PC-9 (cell line): ENCODE measurements around the gene GRK2. TPM values are rescaled to one million over a fixed set of nuclear protein-coding genes. Genes with fewer than 3 reads are reported as not detected.

Experiments
- BruUV-seq: library from RNA; stranded (reverse); fragments of 400-500 nt; replicated peaks from 2 replicates; lab custom pipeline; 2021; lab: Mats Ljungman, UMichigan
- CTCF ChIA-PET: fragments of 300-600 bp; sonication (Branson Sonifier 250); formaldehyde crosslinking; loops from one replicate; lab custom pipeline; 2022; ENCODE audit warnings: antibody characterized with exemption; lab: Charles Lee
- POLR2A ChIA-PET: fragments of 300-600 bp; sonication (Branson Sonifier 250); formaldehyde crosslinking; loops from one replicate; lab custom pipeline; 2022; ENCODE audit warnings: antibody characterized with exemption; ENCODE audit not compliant: unreplicated experiment; lab: Charles Lee
- DNase-seq, 2 experiments: peaks; one replicate each; pipeline versions ENCODE4 v3.0.0 to v3.0.0-alpha.2; 2015 to 2022; ENCODE audit warnings: mixed read lengths in 1 of 2
- H2AFZ ChIP-seq: fragments of 200-600 bp; sonication (generic); 2 replicates; pipeline ENCODE4 v1.8.1; 2017; ENCODE audit warnings: antibody characterized with exemption
- H3F3A ChIP-seq: fragments of 200-600 bp; sonication (generic); 2 replicates; pipeline ENCODE4 v1.8.1; 2017; ENCODE audit warnings: antibody characterized with exemption, mild to moderate bottlenecking, low read depth; ENCODE audit not compliant: insufficient read depth
- H3K27ac ChIP-seq: fragments of 200-600 bp; sonication (generic); 2 replicates; pipeline ENCODE4 v1.6.1; 2016; ENCODE audit warnings: mixed run types
- H3K27me3 ChIP-seq: fragments of 200-600 bp; sonication (generic); 2 replicates; pipeline ENCODE4 v1.6.1; 2016; ENCODE audit warnings: low read depth, mixed run types; ENCODE audit not compliant: insufficient read depth
- H3K36me3 ChIP-seq: fragments of 200-600 bp; sonication (generic); 2 replicates; pipeline ENCODE4 v1.6.1; 2016; ENCODE audit warnings: low read depth, mixed run types
- H3K4me1 ChIP-seq: fragments of 200-600 bp; sonication (generic); replicated peaks from 2 replicates; pipeline ENCODE4 v1.6.1; 2016; ENCODE audit warnings: mixed run types; ENCODE audit not compliant: insufficient read depth
- H3K4me2 ChIP-seq: fragments of 200-600 bp; sonication (generic); 2 replicates; pipeline ENCODE4 v1.6.1; 2017; ENCODE audit warnings: mixed run types
- H3K4me3 ChIP-seq: fragments of 200-600 bp; sonication (generic); 2 replicates; pipeline ENCODE4 v1.6.1; 2016; ENCODE audit warnings: mixed run types
- H3K79me2 ChIP-seq: fragments of 200-600 bp; sonication (generic); 2 replicates; pipeline ENCODE4 v1.6.1; 2017; ENCODE audit warnings: low read depth, mixed run types
- H3K9me2 ChIP-seq: fragments of 200-600 bp; sonication (generic); 2 replicates; pipeline ENCODE4 v1.8.1; 2017; ENCODE audit warnings: mild to moderate bottlenecking; ENCODE audit not compliant: insufficient read depth
- H3K9me3 ChIP-seq: fragments of 200-600 bp; sonication (generic); 2 replicates; pipeline ENCODE4 v1.8.1; 2016; ENCODE audit warnings: low read depth; ENCODE audit not compliant: insufficient read depth
- H4K20me1 ChIP-seq: fragments of 200-600 bp; sonication (generic); 2 replicates; pipeline ENCODE4 v1.8.1; 2017; ENCODE audit not compliant: insufficient read depth
- EZH2 ChIP-seq: fragments of 200-600 bp; sonication (generic); IDR thresholded peaks from 2 replicates; pipeline ENCODE4 v1.8.0; 2017; ENCODE audit warnings: antibody characterized with exemption, low read depth
- intact Hi-C: fragments of 100-400 bp; cut with micrococcal nuclease; formaldehyde crosslinking; loops from one replicate; pipeline ENCODE4 v1.10.0; 2022; ENCODE audit not compliant: unreplicated experiment
- total RNA-seq: library from RNA; stranded (reverse); gene quantifications from 2 replicates; pipeline ENCODE4 v1.2.3, GENCODE V29; 2021
- TF ChIP-seq, protein P1 (sequence below): fragments of 200-600 bp; sonication (generic); conservative IDR thresholded peaks from 2 replicates; pipeline ENCODE4 v1.6.1; 2017; ENCODE audit warnings: mixed run types, antibody characterized with exemption, mild to moderate bottlenecking, moderate library complexity

GRK2 gene
- total RNA-seq, 1 experiment from 2014 or later = 76.7 TPM

DNA sequence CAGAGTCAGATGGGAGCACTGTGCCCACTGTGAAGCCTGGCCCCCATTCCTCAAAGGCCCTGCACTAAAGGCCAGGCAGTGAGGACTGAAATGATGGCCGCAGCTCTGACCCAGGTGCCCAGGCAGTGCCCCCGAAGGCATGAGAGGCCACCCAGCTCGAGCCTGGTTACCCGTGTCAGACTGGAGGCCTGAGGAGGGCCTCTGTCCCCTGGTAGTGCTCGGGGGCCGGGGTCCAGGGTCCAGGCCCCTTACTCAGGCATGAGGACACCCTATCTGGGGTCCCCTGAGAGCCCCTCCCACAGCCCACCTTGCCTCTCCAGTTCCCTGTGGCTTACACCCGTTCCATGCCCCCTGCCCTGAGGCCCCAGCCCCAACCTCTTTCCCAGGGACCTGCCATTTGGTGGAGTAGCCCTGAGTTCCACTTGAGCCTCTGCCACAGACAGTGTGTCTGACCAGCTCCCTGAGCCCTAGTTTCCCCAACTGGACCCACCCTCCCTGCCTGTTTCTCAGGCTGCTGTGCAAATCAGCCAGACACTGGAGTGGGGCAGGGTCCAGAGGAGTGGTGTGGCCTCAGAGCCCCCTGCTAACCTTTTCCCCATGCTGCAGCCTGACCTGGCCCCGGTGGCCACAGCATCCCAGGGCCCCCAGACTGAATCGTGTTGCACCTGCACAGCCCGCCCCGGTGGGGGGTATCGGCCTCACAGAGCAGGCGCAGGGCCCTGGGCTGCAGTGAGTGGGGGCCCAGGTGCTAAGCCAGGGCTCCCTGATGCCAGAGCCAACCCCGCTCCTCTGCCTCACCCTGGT is 12.1 kb downstream of the GRK2 start:
- no peak overlapping the region for H3K27ac ChIP-seq
- H3K27me3 ChIP-seq = no peaks in the 10 kb centered on the region
- no peak for DNase-seq
- CTCF ChIA-PET = no interaction called here
- H3K4me2 ChIP-seq = no peak overlapping the region
- H3F3A ChIP-seq = peaks cover 5% of the 10 kb centered on the region; the same call in 1 of the 2 replicates
- H3K9me3 ChIP-seq = no peaks in the 10 kb centered on the region
- intact Hi-C loops = no loop called here
- no peak overlapping the region for H3K4me3 ChIP-seq
- peaks cover 8% of the 10 kb centered on the region; the same call in 1 of the 2 replicates for H3K36me3 ChIP-seq
- TF ChIP-seq, protein P1, sequence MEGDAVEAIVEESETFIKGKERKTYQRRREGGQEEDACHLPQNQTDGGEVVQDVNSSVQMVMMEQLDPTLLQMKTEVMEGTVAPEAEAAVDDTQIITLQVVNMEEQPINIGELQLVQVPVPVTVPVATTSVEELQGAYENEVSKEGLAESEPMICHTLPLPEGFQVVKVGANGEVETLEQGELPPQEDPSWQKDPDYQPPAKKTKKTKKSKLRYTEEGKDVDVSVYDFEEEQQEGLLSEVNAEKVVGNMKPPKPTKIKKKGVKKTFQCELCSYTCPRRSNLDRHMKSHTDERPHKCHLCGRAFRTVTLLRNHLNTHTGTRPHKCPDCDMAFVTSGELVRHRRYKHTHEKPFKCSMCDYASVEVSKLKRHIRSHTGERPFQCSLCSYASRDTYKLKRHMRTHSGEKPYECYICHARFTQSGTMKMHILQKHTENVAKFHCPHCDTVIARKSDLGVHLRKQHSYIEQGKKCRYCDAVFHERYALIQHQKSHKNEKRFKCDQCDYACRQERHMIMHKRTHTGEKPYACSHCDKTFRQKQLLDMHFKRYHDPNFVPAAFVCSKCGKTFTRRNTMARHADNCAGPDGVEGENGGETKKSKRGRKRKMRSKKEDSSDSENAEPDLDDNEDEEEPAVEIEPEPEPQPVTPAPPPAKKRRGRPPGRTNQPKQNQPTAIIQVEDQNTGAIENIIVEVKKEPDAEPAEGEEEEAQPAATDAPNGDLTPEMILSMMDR = no peak
- no peak for TF ChIP-seq EZH2
- POLR2A ChIA-PET = no interaction called here
- H3K4me1 ChIP-seq = no peaks in the 10 kb centered on the region
- H2AFZ ChIP-seq = no peak overlapping the region
- H3K79me2 ChIP-seq = peaks cover 39% of the 10 kb centered on the region
- H4K20me1 ChIP-seq = peaks cover 37% of the 10 kb centered on the region
- H3K9me2 ChIP-seq = no peaks in the 10 kb centered on the region
- BruUV-seq = no TSS peak

DNA sequence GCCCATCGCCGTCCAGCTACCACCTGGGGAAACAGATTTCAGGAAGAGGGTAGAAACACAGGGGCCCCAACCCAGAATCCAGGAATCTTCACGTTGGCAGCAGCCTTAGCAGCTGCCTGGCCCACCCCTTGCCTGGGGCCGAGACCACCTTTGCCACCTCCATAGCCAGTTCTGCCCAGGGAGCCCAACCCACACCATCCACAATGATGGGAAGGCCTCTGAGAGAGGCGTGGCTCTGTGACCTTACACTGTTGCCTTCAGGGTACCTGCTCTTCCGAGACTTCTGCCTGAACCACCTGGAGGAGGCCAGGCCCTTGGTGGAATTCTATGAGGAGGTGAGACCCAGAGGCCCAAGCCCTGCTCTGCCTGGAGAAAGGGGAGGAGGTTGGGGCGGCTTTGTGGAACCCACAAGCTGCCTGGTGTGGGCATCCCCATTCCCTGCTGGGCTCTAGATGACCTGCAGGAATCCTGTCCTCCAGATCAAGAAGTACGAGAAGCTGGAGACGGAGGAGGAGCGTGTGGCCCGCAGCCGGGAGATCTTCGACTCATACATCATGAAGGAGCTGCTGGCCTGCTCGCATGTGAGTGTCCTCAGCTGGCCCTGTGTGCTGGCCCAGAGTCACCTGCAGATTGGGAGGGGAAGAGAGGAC is 12.8 kb downstream of the GRK2 start:
- no TSS peak for BruUV-seq
- Histone ChIP-seq H3K4me2 (no peak overlapping the region), H4K20me1 (peaks cover 30% of the 10 kb centered on the region), H3K36me3 (peaks cover 8% of the 10 kb centered on the region; the same call in 1 of the 2 replicates), H3K9me3 (no peaks in the 10 kb centered on the region), H3F3A (peaks cover 5% of the 10 kb centered on the region; the same call in 1 of the 2 replicates), H2AFZ (no peak overlapping the region), H3K27ac (no peak overlapping the region), H3K79me2 (peaks cover 32% of the 10 kb centered on the region), H3K9me2 (no peaks in the 10 kb centered on the region), H3K4me3 (no peak overlapping the region), H3K27me3 (no peaks in the 10 kb centered on the region), H3K4me1 (no peaks in the 10 kb centered on the region)
- ChIA-PET CTCF (no interaction called here), POLR2A (interaction anchor here (0.6 kb wide), 1 partner anchor 214 kb away, joined by 14 read pairs; no protein-coding TSS in a partner anchor)
- no peak for DNase-seq
- TF ChIP-seq, protein P1 = no peak
- TF ChIP-seq EZH2 = no peak
- intact Hi-C loops = no loop called here

DNA sequence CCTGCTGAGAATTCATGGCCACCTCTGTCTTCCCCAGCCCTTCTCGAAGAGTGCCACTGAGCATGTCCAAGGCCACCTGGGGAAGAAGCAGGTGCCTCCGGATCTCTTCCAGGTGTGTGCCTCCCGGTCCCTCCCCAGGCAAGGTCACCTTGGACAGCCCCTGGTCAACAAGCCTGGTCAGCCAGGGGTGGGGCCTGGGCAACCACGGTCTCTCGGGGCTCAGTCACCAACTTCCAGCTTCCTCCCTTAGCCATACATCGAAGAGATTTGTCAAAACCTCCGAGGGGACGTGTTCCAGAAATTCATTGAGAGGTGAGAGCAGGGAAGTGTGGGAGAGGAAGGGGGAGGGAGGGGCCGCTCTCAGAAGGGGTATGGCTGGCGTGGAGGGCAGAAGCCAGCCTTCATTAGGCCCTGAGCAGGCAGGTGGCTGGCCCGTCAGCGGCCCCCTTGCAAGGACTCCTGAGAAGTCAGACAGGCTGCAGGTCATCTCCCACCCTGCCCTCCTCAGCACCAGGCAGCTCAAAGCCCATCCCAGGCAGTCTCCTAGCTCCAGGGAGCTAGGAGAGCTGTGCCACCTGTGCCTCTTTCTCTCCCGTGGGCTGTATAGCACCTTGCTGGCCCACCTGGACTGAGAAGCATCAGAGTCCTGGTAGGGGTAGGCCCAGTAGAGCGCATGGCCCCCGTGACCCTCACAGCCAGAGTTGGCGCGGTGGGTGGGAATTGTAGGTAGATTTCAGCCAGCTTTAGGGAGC is 13.5 kb downstream of the GRK2 start:
- Histone ChIP-seq H3K27me3 (no peaks in the 10 kb centered on the region), H3K27ac (no peak overlapping the region), H3K4me1 (no peaks in the 10 kb centered on the region), H3K4me2 (no peak overlapping the region), H2AFZ (no peak overlapping the region), H3K36me3 (peaks cover 7% of the 10 kb centered on the region; the same call in 1 of the 2 replicates), H3K9me2 (no peaks in the 10 kb centered on the region), H3F3A (peaks cover 5% of the 10 kb centered on the region; the same call in 1 of the 2 replicates), H3K79me2 (peaks cover 26% of the 10 kb centered on the region), H3K9me3 (no peaks in the 10 kb centered on the region), H3K4me3 (no peak overlapping the region), H4K20me1 (peaks cover 25% of the 10 kb centered on the region)
- BruUV-seq = no TSS peak
- ChIA-PET POLR2A (interaction anchor here (0.6 kb wide), 1 partner anchor 215 kb away, joined by 14 read pairs; no protein-coding TSS in a partner anchor), CTCF (no interaction called here)
- intact Hi-C loops = no loop called here
- DNase-seq = no peak
- TF ChIP-seq, protein P1 = no peak
- no peak for TF ChIP-seq EZH2
